Progenitor cell of endocrine pancreas (in vitro differentiated cells): ENCODE results near the gene USO1. TPM values are rescaled to one million over a fixed set of nuclear protein-coding genes. Genes with fewer than 3 reads are reported as not detected.
"Not testable (repeated sequence)": the region's sequence is repeated elsewhere in the genome, so short reads cannot be mapped to it uniquely, and the experiment has no call there.

Source experiments
- DNase-seq: peaks from one replicate; pipeline ENCODE4 v3.0.0; 2021; ENCODE audit warnings: low spot score; ENCODE audit not compliant: unreplicated experiment
- H3K27ac Mint-ChIP-seq: 2 replicates; pipeline ENCODE4 v1.8.0; 2021; ENCODE audit warnings: mild to moderate bottlenecking, moderate library complexity, mixed read lengths
- H3K27me3 Mint-ChIP-seq: 2 replicates; pipeline ENCODE4 v1.8.0; 2021; ENCODE audit warnings: mixed read lengths
- H3K36me3 Mint-ChIP-seq: 2 replicates; pipeline ENCODE4 v1.8.0; 2022; ENCODE audit warnings: mixed read lengths; ENCODE audit not compliant: insufficient read depth
- H3K4me1 Mint-ChIP-seq: 2 replicates; pipeline ENCODE4 v1.8.0; 2021; ENCODE audit warnings: low read depth, mixed read lengths
- H3K4me3 Mint-ChIP-seq: 2 replicates; pipeline ENCODE4 v1.8.0; 2021; ENCODE audit warnings: low read depth, mild to moderate bottlenecking, moderate library complexity, mixed read lengths
- H3K9me3 Mint-ChIP-seq: 2 replicates; pipeline ENCODE4 v1.8.0; 2021; ENCODE audit warnings: low read depth, mixed read lengths
- CTCF ChIP-seq: fragments of 200-600 bp; sonication (generic); IDR thresholded peaks from one replicate; pipeline ENCODE4 v1.5.0; 2021; ENCODE audit warnings: antibody characterized with exemption, mild to moderate bottlenecking; ENCODE audit not compliant: unreplicated experiment
- total RNA-seq: library from RNA; stranded (reverse); gene quantifications from 2 replicates; pipeline ENCODE4 v1.2.1, GENCODE V29; 2021

Gene USO1
- total RNA-seq, 1 donor from 2014 or later = 54.9 TPM

GRCh38 chr4:75848171-75848760 is 123.9 kb downstream of the USO1 start:
- not testable (repeated sequence) for H3K4me3 Mint-ChIP-seq, H3K9me3 Mint-ChIP-seq, H3K4me1 Mint-ChIP-seq, DNase-seq, H3K27ac Mint-ChIP-seq, H3K36me3 Mint-ChIP-seq
- peak; percentile 74 for TF ChIP-seq CTCF
- H3K27me3 Mint-ChIP-seq = peaks cover 14% of the 10 kb centered on the region

- Mint-ChIP-seq H3K27ac (no peak overlapping the region), H3K4me3 (no peak overlapping the region), H3K9me3 (no peaks in the 10 kb centered on the region), H3K27me3 (peaks cover 19% of the 10 kb centered on the region), H3K4me1 (peaks cover 9% of the 10 kb centered on the region), H3K36me3 (no peaks in the 10 kb centered on the region)
- TF ChIP-seq CTCF = no peak
- no peak for DNase-seq
Measured at GRCh38 chr4:75848891-75849290, 124.5 kb downstream of the USO1 start.

GRCh38 chr4:75849461-75849860 is 125.1 kb downstream of the USO1 start:
- no peak for TF ChIP-seq CTCF
- Mint-ChIP-seq H3K9me3 (no peaks in the 10 kb centered on the region), H3K27ac (no peak overlapping the region), H3K4me3 (no peak overlapping the region), H3K27me3 (peaks cover 23% of the 10 kb centered on the region), H3K36me3 (no peaks in the 10 kb centered on the region), H3K4me1 (peaks cover 6% of the 10 kb centered on the region)
- DNase-seq = no peak

- H3K4me3 Mint-ChIP-seq = no peak overlapping the region
- no peak for TF ChIP-seq CTCF
- H3K27ac Mint-ChIP-seq = no peak overlapping the region
- DNase-seq = no peak
- no peaks in the 10 kb centered on the region for H3K9me3 Mint-ChIP-seq
- peaks cover 2% of the 10 kb centered on the region for H3K4me1 Mint-ChIP-seq
- no peaks in the 10 kb centered on the region for H3K36me3 Mint-ChIP-seq
- H3K27me3 Mint-ChIP-seq = peaks cover 32% of the 10 kb centered on the region
Measured at GRCh38 chr4:75858721-75859120, 134.3 kb downstream of the USO1 start.

GRCh38 chr4:75860606-75861005 is 136.2 kb downstream of the USO1 start:
- no peak for TF ChIP-seq CTCF
- no peak for DNase-seq
- H3K36me3 Mint-ChIP-seq = no peaks in the 10 kb centered on the region
- H3K9me3 Mint-ChIP-seq = no peaks in the 10 kb centered on the region
- H3K4me3 Mint-ChIP-seq = no peak overlapping the region
- peaks cover 2% of the 10 kb centered on the region for H3K4me1 Mint-ChIP-seq
- peaks cover 19% of the 10 kb centered on the region for H3K27me3 Mint-ChIP-seq
- no peak overlapping the region for H3K27ac Mint-ChIP-seq

Other genes with a start within 250 kb of the USO1 start
- gene RCHY1, start 210.2 kb upstream of the USO1 start, total RNA-seq = 36.0 and 39.5 TPM in 2 replicates
- gene THAP6, start 210.1 kb upstream of the USO1 start, total RNA-seq = 20.0 and 26.2 TPM in 2 replicates
- not detected in 2 replicates for gene ODAPH, start 168.5 kb upstream of the USO1 start, total RNA-seq
- gene CDKL2, start 94.0 kb upstream of the USO1 start, total RNA-seq = 3.0 and 3.6 TPM in 2 replicates
- 157 and 168 TPM in 2 replicates for gene G3BP2, start 51.2 kb upstream of the USO1 start, total RNA-seq
- not detected in 2 replicates for gene PPEF2, start 177.9 kb downstream of the USO1 start, total RNA-seq
- 2.7 and 3.2 TPM in 2 replicates for gene NAAA, start 216.4 kb downstream of the USO1 start, total RNA-seq